Kidney epithelial cell (primary cell): ENCODE data around the gene SRGAP3. TPM values are rescaled to one million over a fixed set of nuclear protein-coding genes. Genes with fewer than 3 reads are reported as not detected.

ENCODE experiments used
- DNase-seq: peaks from one replicate; pipeline ENCODE4 v3.0.0-alpha.2; 2010; ENCODE audit warnings: low read depth
- H3K27me3 ChIP-seq: 2 replicates; pipeline ENCODE4 v1.6.0; 2011; ENCODE audit warnings: low read length; ENCODE audit not compliant: control insufficient read depth, insufficient read depth
- H3K36me3 ChIP-seq: 2 replicates; pipeline ENCODE4 v1.5.1; 2011; ENCODE audit warnings: low read length; ENCODE audit not compliant: control insufficient read depth, insufficient read depth
- H3K4me3 ChIP-seq: 2 replicates; pipeline ENCODE4 v1.5.1; 2011; ENCODE audit warnings: low read depth, mild to moderate bottlenecking, control low read depth, low read length
- CTCF ChIP-seq: IDR thresholded peaks from 2 replicates; pipeline ENCODE4 v1.5.1; 2011; ENCODE audit warnings: mild to moderate bottlenecking, moderate library complexity, low read length, control low read depth, inconsistent platforms; ENCODE audit not compliant: insufficient read depth, poor library complexity, severe bottlenecking
- total RNA-seq: library from RNA; depleted of rRNA; stranded (reverse); fragments of >200 nt; gene quantifications from 2 replicates; pipeline ENCODE4 v1.2.3, GENCODE V29; 2015

The SRGAP3 gene
- total RNA-seq, 1 donor from 2014 or later: 4.9 TPM

GRCh38 chr3:9043063-9043462 lies 206.4 kb downstream of the SRGAP3 start:
- Histone ChIP-seq H3K36me3 (no peaks in the 10 kb centered on the region), H3K4me3 (no peak overlapping the region), H3K27me3 (no peaks in the 10 kb centered on the region)
- DNase-seq: no peak
- no peak for TF ChIP-seq CTCF

GRCh38 chr3:9041626-9042025 lies 207.8 kb downstream of the SRGAP3 start:
- H3K27me3 ChIP-seq: no peaks in the 10 kb centered on the region
- no peak overlapping the region for H3K4me3 ChIP-seq
- DNase-seq: no peak
- no peak for TF ChIP-seq CTCF
- H3K36me3 ChIP-seq: no peaks in the 10 kb centered on the region

- Histone ChIP-seq H3K4me3 (no peak overlapping the region), H3K36me3 (no peaks in the 10 kb centered on the region), H3K27me3 (no peaks in the 10 kb centered on the region)
- TF ChIP-seq CTCF: no peak
- no peak for DNase-seq
Measured at GRCh38 chr3:9040996-9041395, 208.4 kb downstream of the SRGAP3 start.

- H3K4me3 ChIP-seq: no peak overlapping the region
- no peaks in the 10 kb centered on the region for H3K36me3 ChIP-seq
- TF ChIP-seq CTCF: no peak
- H3K27me3 ChIP-seq: no peaks in the 10 kb centered on the region
- no peak for DNase-seq
Measured at GRCh38 chr3:9037144-9037711, 212.2 kb downstream of the SRGAP3 start.

- no peaks in the 10 kb centered on the region for H3K36me3 ChIP-seq
- no peaks in the 10 kb centered on the region for H3K27me3 ChIP-seq
- DNase-seq: no peak
- H3K4me3 ChIP-seq: no peak overlapping the region
- TF ChIP-seq CTCF: no peak
Measured at GRCh38 chr3:9036404-9037131, 212.9 kb downstream of the SRGAP3 start.

- Histone ChIP-seq H3K27me3 (no peaks in the 10 kb centered on the region), H3K36me3 (no peaks in the 10 kb centered on the region), H3K4me3 (no peak overlapping the region)
- no peak for DNase-seq
- no peak for TF ChIP-seq CTCF
Measured at GRCh38 chr3:9035961-9036360, 213.5 kb downstream of the SRGAP3 start.
